Measurements from ENCODE around the gene KRTAP25-1. TPM values are rescaled to one million over a fixed set of nuclear protein-coding genes. Genes with fewer than 3 reads are reported as not detected.

Gene KRTAP25-1
- total and polyA plus RNA-seq, 2 of the 4 experiments (the other 2 are of a cell fraction): not detected

- H3K27ac ChIP-seq (ENCODE audit: insufficient read depth, low read length): no peak overlapping the region
- in situ Hi-C loops (cut with MboI; ENCODE audit: low sequenced_read_pairs) (no loop called here), intact Hi-C loops (cut with micrococcal nuclease) (no loop called here), dilution Hi-C loops (cut with HindIII; ENCODE audit: low sequenced_read_pairs, unreplicated experiment) (no loop called here)
- no peak overlapping the region for H2BK15ac ChIP-seq (ENCODE audit: low read depth, low read length)
- H3K14ac ChIP-seq (replicated peaks; ENCODE audit: low read depth, low read length): no peak overlapping the region
- H2BK5ac ChIP-seq (ENCODE audit: low read depth, low read length, poor library complexity, severe bottlenecking): no peak overlapping the region
- H3K27me3 ChIP-seq (ENCODE audit: control insufficient read depth, insufficient read depth, low read length): no peaks in the 10 kb centered on the region
- H2AK9ac ChIP-seq (replicated peaks; ENCODE audit: low read depth, low read length, poor library complexity): no peak overlapping the region
- H2BK120ac ChIP-seq (ENCODE audit: low read depth, low read length): no peak overlapping the region
- H3K9me1 ChIP-seq (ENCODE audit: insufficient read depth, low read length): no peaks in the 10 kb centered on the region
- BruUV-seq (replicated peaks): no TSS peak
- H3K9ac ChIP-seq (ENCODE audit: low read depth, low read length): no peak overlapping the region
- H3K18ac ChIP-seq (ENCODE audit: low read depth, low read length): no peak overlapping the region
- no peaks in the 10 kb centered on the region for H4K20me1 ChIP-seq (ENCODE audit: insufficient read depth, low read length)
- H2BK20ac ChIP-seq (ENCODE audit: low read depth, low read length): no peak overlapping the region
- H2AK5ac ChIP-seq (ENCODE audit: low read depth, low read length): no peak overlapping the region
- H4K91ac ChIP-seq (ENCODE audit: insufficient read depth, low read depth, low read length): no peak overlapping the region
- no peaks in the 10 kb centered on the region for H3K36me3 ChIP-seq (ENCODE audit: control insufficient read depth, insufficient read depth, low read length)
- H3K4me1 ChIP-seq (ENCODE audit: control insufficient read depth, insufficient read depth, low read length): no peaks in the 10 kb centered on the region
- no peak overlapping the region for H3K4me3 ChIP-seq (ENCODE audit: insufficient read depth, low read depth, low read length)
- H4K5ac ChIP-seq (ENCODE audit: low read depth, low read length): no peak overlapping the region
- TF ChIP-seq CEBPB (IDR thresholded peaks at IDR 0.05; ENCODE audit: low read depth, low read length) (no peak), CHD1 (IDR thresholded peaks at IDR 0.05; ENCODE audit: low read depth, low read length) (no peak), SMC3 (IDR thresholded peaks at IDR 0.05; ENCODE audit: low read depth, low read length) (no peak), BHLHE40 (IDR thresholded peaks at IDR 0.05; ENCODE audit: low read depth, low read length) (no peak), POLR2A (IDR thresholded peaks at IDR 0.05; ENCODE audit: low read depth, low read length) (no peak), MXI1 (IDR thresholded peaks at IDR 0.05; ENCODE audit: borderline replicate concordance, low read depth, low read length) (no peak), RFX5 (IDR thresholded peaks at IDR 0.05; ENCODE audit: low read depth, low read length) (no peak), ELK1 (IDR thresholded peaks at IDR 0.05; ENCODE audit: borderline replicate concordance, low read depth, low read length) (no peak), RAD21 (IDR thresholded peaks at IDR 0.05; ENCODE audit: low read length) (no peak), CTCF (conservative IDR thresholded peaks at IDR 0.05; ENCODE audit: low read depth, low read length) (no peak)
- no peak overlapping the region for H3K56ac ChIP-seq (ENCODE audit: extremely low read depth, insufficient read depth, low read length)
- DNase-seq: no peak
- H4K8ac ChIP-seq (ENCODE audit: low read depth in 2 of 2, low read length in 2 of 2): no peak overlapping the region
- no peak for ATAC-seq (ENCODE audit: low read depth)
- H3K9me3 ChIP-seq (ENCODE audit: control insufficient read depth, insufficient read depth, low read length): peaks cover 4% of the 10 kb centered on the region; the same call in 1 of the 2 replicates
- no peak overlapping the region for H3K4me2 ChIP-seq (ENCODE audit: low read depth, low read length)
- H3K23ac ChIP-seq (ENCODE audit: low read depth, low read length): no peak overlapping the region
- H3K4ac ChIP-seq (ENCODE audit: low read depth, low read length): no peak overlapping the region
- H3K79me1 ChIP-seq (ENCODE audit: low read depth in 1 of 2, low read length in 2 of 2): no peaks in the 10 kb centered on the region
- CTCF ChIA-PET: interaction anchor here (0.7 kb wide), 1 partner anchor 16 kb away, joined by 3 read pairs; no protein-coding TSS in a partner anchor
- POLR2A ChIA-PET (ENCODE audit: unreplicated experiment): no interaction called here
- no peak overlapping the region for H2AFZ ChIP-seq (replicated peaks; ENCODE audit: low read length, poor library complexity)
- 60% methylated on average over 1 of the region's 1 CpG; no CpG with 5 or more reads in 1 of the 2 experiments for WGBS, 2 experiments (ENCODE audit: extremely low coverage in 2 of 2, insufficient read length in 1 of 2)
Measured at GRCh38 chr21:30255679-30256078, 33.6 kb downstream of the KRTAP25-1 start.

Measured in IMR-90 (cell line).